NCI-H748 treated with DMSO at 0.1 percent for 48 hours (cell line): ENCODE measurements around the gene MDN1.

ENCODE experiments used
- DNase-seq: peaks from one replicate; lab custom pipeline; 2025; lab: John Stamatoyannopoulos, UW

The MDN1 gene

DNA sequence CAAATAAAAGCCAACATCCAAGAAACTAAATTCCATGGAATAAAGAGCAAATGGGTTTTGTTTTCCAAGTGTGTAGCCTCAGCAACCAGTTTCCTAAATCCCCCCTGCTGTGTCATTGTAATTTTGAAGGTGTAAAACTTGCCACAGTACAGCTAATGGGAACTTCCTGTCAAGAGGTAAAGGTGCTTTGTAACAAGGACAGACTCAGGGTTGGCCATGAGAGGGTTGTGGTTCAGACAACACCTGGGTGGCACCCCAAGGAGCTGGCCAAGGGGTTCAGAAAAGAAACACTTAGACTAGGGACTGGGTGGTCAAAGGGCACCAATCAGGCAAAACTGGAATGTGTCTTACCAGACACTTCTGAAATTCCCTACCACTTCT, 128.7 kb downstream of the MDN1 start:
- DNase-seq, result no peak

DNA sequence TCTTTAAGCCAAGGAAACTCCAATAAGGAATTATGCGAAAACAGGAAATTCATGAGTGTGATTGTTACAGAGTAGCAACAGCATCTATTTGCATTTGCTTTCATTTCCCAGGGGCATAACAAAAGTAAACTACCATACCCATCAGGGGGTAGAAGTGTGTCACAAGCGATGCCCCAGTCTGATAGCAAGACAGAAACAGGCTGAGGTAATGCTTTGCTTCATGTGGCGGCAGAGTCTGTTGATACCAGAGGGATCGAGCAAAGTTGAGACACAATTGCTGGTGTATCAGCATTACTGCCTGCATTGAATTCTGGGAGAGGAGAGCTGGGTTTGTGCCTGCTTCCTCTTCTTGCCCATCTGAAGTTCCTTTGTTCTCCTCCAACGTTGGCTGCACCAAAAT, 129.9 kb downstream of the MDN1 start:
- no peak for DNase-seq

DNA sequence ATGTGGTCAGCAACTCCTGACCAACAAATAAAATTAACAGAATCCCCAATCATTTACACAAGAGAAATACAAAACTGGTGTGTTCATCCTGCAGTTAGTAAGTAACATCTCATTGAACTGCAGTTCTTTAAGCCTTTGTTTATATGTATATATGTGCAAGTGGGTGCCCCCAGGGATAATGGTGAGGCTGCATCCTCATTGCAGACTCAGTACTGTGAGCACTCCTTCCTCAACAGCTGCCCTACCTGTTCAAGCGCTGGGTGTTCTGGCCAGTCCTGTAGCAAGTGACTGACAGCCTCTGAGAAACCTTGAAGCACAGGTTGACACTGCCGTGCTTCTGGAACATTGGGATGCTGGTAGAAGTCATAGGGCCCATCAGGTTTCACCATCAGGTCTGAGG, 131.3 kb downstream of the MDN1 start:
- DNase-seq, result no peak

DNA sequence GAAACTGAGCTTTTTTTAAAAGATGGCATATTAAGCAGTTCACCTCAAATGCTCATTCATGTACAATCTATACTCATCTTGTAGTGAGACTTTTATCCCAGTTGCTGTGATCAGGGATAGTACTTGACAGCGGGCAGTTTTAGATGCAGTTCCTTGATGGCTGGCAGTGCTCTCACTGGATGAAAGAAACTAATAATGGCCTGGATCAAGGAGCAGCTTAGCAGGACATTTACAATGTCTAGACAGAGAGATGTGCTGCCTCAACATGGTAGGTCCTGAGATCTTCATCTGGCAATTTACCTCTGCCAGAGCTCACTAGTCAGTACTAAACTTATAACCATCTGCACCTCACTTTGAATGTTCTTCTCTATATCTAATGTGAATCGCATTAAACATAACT, 134.3 kb downstream of the MDN1 start:
- DNase-seq, result no peak

DNA sequence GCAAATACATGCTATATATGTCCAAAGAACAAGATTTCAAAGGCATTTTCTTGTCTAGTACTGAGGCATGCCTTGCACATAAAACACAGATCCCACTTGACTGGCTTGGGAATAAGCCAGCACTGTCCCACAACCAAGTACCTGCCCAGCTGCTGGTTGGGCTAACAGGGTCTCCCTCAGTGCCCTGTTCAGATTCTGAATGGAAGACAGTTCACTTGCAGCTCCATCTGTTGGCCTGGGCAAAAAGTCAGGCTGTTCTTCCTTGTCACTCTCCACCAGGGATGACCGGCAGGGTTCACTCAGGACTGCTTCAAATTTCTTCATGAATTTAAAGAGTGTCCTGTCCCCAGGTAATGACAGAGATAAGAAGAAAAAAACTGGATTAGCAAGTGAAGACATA, 136.6 kb downstream of the MDN1 start:
- no peak for DNase-seq

DNA sequence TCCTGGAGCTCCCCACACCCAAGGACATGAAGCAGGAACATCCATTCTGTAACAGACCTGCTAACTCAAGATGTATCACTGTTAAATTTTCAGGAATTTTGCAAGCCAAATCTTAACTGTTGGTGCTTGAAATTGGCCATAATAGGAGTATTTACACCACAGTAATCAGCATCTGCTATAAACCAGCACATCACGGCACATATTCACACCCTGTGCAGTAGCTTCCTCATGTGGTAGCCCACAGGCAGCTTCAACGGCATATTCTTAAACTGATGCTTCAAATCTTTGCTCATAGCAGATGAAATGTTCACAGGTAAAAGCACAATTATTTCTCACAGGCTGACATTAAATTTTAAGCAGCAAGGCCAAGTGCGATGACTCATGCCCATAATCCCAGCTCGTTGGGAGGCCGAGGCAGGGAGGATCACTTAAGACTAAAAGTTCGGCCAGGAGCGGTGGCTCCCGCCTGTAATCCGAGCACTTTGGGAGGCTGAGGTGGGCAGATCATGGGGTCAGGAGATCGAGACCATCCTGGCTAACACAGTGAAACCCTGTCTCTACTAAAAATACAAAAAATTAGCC, 137.5 kb downstream of the MDN1 start:
- DNase-seq, result no peak

DNA sequence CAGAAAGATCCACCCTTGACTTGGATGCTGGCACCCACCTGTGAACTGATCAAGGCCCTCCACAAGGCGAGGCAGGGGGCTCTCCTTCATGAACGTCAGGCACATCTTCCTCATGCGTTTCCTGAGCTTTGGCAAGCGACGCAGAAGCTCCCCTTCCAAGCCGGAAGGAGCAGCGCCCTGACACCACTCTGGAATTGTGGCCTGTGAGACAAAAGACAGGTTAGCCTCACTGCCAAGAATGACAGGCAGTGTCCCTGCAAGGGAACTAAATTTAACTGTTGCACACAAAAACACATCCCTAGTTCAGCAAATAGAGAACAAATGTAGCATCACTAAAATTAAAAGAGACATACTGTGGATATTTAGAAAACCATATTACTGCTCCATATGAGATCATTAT, 139.0 kb downstream of the MDN1 start:
- DNase-seq, result no peak

DNA sequence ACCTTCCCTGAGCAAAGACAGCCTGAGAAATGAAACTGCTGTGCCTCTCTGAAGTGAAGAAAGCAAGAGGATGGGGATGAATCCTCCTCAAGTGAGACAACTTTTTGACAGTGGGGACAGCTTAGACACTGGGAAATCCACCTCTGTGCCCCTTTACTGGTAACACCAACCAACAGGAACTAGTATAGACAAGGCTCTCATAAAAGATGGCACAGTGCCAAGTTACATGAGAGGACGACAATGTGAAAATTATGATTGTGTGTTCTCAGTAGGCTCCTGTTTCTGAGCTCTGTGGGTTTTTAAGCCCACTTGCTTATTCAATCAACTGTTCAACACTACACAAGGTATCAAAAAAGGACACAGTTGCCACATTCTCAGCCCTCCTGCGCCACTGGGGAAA, 139.4 kb downstream of the MDN1 start:
- no peak for DNase-seq

DNA sequence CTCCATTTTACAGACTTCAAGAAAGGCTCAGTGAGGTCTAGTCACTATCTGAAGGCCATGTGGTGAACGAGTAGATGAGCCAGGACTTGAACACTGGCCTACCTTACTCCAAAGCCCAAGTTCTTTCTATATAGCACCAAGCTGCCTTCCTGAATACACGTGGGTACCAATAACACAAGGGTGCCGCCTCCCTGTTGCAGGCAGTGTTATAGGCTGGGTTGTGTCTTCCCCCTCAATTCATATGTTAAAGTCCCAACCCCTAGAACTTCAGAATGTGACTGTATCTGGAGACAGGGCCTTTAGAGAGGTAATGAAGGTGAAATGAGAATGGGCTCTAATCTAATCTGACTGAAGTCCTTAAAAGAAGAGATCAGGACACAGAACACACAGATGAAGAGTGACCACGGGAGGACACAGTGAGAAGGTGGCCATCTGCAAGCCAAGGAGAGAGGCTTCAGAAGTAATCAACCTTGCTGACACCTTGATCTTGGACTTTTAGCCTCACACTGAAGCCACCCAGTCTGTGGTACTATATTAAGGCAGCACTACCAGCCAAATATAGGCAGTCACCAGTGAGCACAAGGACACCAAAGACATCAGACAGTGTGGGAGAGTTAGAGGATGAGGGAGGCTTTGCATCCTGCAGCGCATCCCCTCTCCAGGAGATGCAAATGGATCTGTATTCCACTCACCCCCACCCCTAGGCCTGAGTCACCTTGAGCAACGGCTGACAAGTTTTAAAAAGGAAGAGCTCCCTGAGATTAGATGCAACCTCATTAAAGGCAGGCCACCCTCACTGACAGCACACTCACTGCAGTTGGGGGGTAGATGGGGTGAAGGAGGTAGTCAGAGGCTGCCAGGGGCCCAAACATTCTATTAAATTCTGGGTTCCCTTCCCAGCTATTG, 140.1 kb downstream of the MDN1 start:
- DNase-seq, result no peak

DNA sequence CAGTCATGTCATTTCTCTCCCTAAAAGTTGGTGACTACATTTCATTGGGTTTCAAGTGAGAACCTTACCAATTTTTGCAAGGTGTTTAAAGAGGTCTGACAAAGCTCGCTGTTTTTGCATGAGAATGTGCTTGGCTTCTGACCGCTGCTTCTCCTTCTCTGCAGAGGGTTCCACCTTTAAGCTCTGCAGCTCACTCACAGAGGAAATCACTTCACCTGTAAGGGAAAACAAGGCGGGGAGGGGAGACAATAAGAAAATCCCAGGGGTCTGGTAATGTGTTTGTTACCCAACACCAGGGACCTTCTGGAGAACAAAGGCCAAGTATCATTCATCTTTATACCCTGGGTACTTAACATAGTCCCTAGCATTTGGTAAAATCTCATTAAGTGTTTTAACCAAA, 141.1 kb downstream of the MDN1 start:
- DNase-seq, result no peak

DNA sequence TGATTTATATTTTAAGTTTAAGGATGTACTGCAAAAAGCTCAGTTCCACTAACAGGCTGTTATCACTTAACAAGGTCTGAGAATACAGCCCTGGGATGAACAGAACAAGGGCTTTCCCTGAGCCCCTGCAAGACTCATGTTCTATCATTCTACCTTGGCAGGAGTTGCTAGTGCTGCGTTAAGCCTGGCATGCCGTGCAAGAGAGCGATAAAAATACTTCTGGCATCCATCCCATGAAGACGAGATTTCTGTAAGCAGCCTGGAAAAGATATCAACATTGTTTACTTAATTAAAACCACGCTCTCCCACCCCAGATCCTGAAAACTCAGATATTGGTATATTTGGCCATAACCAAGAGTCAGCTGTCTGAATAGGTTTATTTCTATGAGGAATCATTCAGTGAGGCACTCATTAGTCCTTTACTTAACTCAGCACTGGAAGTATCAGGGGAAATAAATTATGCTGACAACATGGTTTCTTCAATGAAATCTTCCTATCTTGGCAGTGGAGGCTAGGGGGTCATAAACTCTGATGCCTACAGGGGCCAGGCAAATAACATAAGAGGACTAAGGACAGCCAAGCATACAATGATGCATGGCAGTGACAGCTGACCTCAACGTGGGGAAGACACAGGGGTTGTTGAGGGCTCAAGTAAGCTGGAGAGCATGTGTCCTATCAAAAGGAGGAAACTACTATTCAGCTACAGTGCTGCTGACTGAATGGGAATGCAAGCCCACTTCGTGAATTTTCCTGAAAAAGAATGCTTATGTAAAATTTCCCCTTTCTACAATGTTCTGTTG, 143.4 kb downstream of the MDN1 start:
- no peak for DNase-seq

DNA sequence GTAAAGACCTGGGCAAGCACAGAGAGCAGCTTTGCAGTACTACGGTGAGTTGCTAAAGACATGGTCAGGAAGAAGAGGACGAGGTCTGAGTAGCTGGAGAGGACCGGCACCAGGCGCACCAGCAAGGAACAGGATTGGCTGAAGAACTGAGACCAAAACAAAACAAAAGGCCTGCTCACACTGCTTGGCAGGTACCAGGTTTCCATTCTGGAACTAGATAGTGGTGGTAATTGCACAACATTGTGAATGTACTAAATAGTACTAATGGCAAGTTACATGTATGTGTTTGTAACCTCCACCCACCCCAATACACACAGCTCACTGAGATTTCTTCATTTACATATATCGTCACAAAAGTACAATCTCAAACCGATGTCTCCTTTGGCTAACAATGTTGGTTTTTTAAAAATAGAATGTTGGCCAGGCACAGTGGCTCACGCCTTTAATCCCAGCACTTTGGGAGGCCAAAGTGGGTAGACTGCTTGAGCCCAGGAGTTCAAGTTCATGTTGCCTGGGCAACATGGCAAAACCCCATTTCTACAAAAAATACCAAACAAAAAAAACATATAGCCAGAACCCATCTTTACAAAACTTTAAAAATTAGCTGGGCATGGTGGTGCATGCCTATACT, 148.5 kb downstream of the MDN1 start:
- DNase-seq, result no peak

DNA sequence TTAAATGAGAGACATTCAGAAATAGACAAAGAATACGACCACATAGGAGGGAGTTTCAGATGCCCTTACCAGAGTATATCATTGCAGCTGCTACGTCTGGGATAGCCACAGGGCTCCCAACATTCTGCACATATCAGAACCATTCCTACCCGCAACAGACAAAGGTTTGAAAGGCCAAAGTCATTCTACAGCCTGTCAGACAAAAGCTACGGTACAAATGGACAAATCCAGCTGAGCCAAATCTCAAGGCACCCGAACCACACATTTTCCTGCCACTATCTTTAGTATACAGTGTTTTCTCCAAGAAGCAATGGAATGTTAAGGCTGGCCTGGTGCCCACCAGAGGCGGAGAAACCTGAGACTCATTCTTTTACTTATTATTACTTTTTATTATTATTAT, 150.6 kb downstream of the MDN1 start:
- no peak for DNase-seq

DNA sequence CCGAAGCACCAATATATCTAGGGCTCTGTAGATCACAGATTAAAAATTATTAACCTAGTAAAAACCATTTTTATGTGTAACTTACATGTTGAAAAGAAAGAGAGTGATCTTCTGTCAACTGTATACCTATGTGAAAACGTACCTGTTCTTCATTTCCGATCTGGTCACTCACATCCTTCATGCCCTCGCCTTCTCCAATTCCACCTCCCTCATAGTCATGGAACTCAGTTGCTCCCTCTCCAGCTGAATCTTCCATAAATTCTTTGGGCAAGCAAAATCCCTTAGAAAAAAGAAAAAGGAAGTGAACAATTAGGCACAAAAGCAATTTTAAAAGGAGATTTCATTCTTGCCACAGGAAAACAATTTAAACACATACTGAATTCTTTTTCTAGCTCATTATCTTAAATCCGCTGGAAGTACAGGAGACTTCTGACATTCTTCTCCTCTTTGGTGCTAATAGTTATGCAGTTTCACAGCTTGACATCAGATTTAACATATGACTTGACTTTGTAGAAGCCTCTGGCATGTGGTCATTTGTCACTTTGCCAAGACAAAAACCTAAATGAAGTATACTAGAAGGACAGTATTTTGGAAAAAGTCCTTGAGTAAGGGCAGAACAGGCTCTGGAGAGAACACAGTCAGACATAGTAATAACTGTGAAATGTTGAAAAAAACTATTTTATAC, 151.6 kb downstream of the MDN1 start:
- no peak for DNase-seq

DNA sequence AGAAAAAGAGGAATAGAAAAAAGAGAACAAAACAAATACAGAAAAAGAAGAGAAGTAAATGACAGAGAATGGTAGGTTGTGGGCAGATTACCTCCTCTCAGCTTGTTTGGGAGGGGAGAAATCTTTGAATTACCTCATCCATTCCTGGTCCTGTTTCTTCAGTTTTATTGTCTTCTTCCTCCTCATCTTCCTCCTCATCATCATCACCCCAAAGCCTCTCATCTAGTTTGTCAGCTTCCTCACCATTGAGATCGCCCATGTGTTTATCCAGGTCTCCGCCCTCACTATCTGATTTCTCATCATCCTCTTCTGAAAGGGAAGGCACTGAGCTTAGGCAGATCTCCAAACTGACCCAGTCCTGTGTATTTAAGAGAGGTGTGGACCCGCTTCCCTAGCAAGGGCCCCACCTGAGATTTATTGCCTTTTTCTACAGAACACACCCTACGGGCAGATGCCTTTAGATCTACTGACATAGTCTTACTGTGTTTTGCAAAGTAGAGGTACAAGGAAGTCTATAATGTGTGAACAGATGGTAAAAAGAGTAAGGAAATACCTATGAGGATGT, 156.9 kb downstream of the MDN1 start:
- no peak for DNase-seq

DNA sequence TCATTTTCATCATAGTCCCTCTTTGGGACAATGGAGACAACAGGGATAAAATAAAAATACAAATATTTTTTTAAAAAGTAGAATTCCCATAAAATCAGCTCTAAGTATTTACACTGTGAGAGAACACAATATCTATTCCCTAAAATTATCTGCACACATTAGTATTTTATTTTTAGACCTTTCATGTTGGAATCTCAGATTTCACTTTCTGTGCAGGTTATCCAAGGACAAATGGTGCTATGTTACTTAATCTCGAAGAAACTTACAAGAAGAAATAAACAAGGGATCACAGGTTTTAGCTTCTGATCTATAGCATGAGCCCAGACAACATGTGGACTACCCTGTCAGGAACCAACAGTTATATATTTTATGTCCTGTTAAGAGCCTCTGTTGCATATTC, 158.0 kb downstream of the MDN1 start:
- DNase-seq, result no peak

DNA sequence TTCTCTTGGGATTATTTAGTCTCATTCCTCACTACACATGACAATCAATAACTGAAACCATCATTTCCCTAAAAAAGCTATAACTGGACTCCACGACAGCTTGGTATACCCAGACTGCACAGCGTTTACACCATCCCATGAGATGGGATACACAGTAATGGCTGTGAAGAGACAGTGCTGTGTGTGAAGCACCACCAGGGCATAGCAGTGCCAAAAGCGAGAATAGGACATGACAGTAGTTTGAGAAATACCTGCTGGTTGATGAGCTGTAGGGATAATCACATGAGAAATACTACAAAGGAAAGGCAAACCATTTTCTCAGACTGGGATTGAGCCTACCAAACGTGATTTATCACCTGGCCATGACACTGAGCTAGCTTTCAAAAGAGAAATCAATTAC, 158.6 kb downstream of the MDN1 start:
- no peak for DNase-seq

DNA sequence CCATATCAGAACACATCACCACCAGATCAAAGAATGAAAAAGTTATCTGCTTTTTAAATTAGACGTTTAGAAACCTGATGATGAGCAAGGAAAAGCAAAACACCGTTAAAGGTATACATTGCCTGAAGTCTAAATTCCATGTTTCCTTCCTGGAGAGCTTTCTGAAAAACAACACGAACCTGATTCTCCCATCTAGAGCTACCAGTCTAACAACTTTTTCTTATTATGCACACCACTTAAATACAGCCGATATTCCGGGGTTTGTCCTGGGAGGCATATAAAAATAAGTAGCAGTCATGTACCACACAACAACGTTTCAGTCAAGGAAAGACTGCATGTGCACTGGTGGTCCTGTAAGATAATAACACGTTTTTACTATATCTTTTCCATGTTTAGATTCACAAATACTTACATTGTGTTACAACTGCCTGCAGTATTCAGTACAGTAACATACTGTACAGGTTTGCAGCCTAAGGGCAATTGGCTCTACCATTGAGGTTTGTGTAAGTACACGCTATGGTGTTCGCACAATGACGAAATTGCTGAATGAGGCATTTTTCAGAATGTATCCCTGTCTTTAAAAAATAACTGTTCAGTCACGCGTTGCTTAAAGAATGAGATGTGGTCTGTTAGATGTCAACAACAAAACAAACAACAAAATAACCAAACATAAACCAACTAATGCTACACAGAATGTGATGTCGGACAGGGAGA, 162.0 kb downstream of the MDN1 start:
- no peak for DNase-seq

DNA sequence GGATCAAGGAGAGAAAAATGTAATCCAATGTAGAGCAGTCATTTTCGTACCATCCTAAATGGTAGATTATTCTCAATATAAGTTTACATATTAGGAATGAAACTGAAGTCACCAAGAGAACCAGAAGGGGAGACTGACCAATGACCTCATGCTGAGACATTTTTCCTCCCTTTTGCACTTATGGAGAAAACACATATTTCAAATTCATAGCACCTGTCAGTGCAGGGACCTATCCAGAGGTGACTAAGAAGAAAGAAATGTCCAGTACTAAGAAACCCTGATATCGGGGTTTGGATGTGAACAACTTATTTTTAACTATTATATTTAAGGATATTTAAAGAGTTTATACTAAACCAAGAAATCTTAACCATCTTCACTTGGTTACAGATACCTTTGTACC, 164.5 kb downstream of the MDN1 start:
- no peak for DNase-seq

DNA sequence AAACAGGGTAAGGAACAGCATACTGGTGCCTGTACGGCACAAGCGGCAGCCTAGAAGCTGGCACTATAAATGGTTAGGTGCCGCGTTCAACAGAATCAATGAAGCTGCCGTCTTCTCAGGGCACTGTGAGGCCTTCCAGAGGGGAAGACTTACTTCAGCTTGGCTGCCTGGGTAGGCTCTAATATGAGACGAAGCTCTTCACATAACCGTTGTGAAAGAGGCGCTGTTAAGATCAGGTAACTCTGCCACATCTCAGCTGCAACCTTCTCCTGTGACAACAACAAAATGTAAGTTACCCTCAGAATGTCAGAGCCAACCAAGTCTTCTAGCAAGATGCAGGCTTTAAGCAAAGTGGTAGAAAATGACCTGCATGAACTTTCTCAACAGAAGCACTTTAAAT, 169.0 kb downstream of the MDN1 start:
- no peak for DNase-seq

DNA sequence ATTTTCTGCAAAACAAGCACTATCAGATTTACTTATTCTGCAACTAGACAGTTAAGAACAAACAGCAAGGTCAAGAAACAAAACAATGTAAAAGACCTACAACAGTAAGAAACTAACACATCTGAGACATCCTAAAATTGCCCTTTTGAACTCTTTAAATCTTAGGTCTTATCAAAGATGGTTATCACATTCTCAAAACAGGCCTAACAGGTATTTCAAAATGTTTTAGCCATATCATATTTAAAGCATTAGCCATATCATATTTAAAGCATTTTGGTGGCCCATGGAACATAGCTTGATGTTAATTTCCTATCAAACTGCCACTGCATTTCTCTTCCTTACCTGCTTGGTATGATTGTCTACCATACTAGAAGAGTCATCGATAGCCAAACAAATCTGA, 169.9 kb downstream of the MDN1 start:
- DNase-seq, result no peak
